ENCODE measurements around the gene NSUN4.
"Not testable (repeated sequence)": the region's sequence is repeated elsewhere in the genome, so short reads cannot be mapped to it uniquely, and the experiment has no call there.

NSUN4 gene

GRCh38 chr1:46364612-46365011 lies 24.0 kb downstream of the NSUN4 start:
- no peaks in the 10 kb centered on the region for H3K79me2 ChIP-seq (ENCODE audit: low read length)
- no peaks in the 10 kb centered on the region for H4K20me1 ChIP-seq (ENCODE audit: insufficient read depth, low read length)
- H3K27ac ChIP-seq (ENCODE audit: low read length) = no peak overlapping the region
- H3K9ac ChIP-seq (ENCODE audit: low read length) = no peak overlapping the region
- no peak overlapping the region for H3K4me2 ChIP-seq (ENCODE audit: low read length)
- H2AFZ ChIP-seq (ENCODE audit: low read depth, low read length) = no peak overlapping the region
- H3K4me3 ChIP-seq (ENCODE audit: low read length) = no peak overlapping the region
- H3K36me3 ChIP-seq (replicated peaks; ENCODE audit: low read depth, low read length) = peaks cover 33% of the 10 kb centered on the region
- H3K9me3 ChIP-seq (ENCODE audit: insufficient read depth, low read length) = no peaks in the 10 kb centered on the region
- H3K27me3 ChIP-seq (ENCODE audit: low read depth, low read length) = no peaks in the 10 kb centered on the region
- TF ChIP-seq, protein P1, sequence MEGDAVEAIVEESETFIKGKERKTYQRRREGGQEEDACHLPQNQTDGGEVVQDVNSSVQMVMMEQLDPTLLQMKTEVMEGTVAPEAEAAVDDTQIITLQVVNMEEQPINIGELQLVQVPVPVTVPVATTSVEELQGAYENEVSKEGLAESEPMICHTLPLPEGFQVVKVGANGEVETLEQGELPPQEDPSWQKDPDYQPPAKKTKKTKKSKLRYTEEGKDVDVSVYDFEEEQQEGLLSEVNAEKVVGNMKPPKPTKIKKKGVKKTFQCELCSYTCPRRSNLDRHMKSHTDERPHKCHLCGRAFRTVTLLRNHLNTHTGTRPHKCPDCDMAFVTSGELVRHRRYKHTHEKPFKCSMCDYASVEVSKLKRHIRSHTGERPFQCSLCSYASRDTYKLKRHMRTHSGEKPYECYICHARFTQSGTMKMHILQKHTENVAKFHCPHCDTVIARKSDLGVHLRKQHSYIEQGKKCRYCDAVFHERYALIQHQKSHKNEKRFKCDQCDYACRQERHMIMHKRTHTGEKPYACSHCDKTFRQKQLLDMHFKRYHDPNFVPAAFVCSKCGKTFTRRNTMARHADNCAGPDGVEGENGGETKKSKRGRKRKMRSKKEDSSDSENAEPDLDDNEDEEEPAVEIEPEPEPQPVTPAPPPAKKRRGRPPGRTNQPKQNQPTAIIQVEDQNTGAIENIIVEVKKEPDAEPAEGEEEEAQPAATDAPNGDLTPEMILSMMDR (IDR thresholded peaks at IDR 0.05; ENCODE audit: low read depth, low read length) = no peak
- no peak for TF ChIP-seq EZH2phosphoT487 (IDR thresholded peaks at IDR 0.05; ENCODE audit: low read depth)
- H3K4me1 ChIP-seq (ENCODE audit: low read length) = peaks cover 3% of the 10 kb centered on the region

- not testable (repeated sequence) for H4K20me1 ChIP-seq (ENCODE audit: insufficient read depth, low read length); H3K9ac ChIP-seq (ENCODE audit: low read length); H3K4me3 ChIP-seq (ENCODE audit: low read length); H3K4me2 ChIP-seq (ENCODE audit: low read length); H2AFZ ChIP-seq (ENCODE audit: low read depth, low read length); H3K9me3 ChIP-seq (ENCODE audit: insufficient read depth, low read length); H3K27me3 ChIP-seq (ENCODE audit: low read depth, low read length); H3K27ac ChIP-seq (ENCODE audit: low read length); H3K79me2 ChIP-seq (ENCODE audit: low read length)
- H3K4me1 ChIP-seq (ENCODE audit: low read length) = peaks cover 15% of the 10 kb centered on the region
- H3K36me3 ChIP-seq (replicated peaks; ENCODE audit: low read depth, low read length) = peaks cover 29% of the 10 kb centered on the region
Measured at GRCh38 chr1:46365796-46366195, 25.2 kb downstream of the NSUN4 start.

DNA sequence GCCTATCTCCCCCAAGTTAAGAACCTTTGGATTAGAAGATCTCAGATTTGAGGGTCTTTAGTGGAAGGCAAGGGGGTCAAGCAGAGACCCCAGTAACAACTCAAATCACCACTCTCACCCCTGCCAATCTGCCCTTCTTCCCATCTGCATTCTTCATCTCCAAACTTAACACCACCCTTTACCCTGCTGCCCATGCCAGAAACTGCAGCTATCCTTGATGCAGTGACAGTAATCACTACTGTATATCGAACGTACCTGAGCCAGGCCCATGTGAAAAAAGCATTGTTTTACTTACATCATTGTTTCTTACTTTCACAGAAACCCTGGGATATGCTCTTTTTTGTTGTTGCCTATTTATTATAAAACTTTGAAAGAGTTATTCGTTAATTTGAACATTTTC lies 26.5 kb downstream of the NSUN4 start:
- no peak overlapping the region for H3K4me2 ChIP-seq (ENCODE audit: low read length)
- H3K36me3 ChIP-seq (replicated peaks; ENCODE audit: low read depth, low read length) = peaks cover 26% of the 10 kb centered on the region
- no peaks in the 10 kb centered on the region for H3K27me3 ChIP-seq (ENCODE audit: low read depth, low read length)
- no peak overlapping the region for H3K9ac ChIP-seq (ENCODE audit: low read length)
- peaks cover 25% of the 10 kb centered on the region for H3K4me1 ChIP-seq (ENCODE audit: low read length)
- H2AFZ ChIP-seq (ENCODE audit: low read depth, low read length) = no peak overlapping the region
- H3K4me3 ChIP-seq (ENCODE audit: low read length) = no peak overlapping the region
- TF ChIP-seq, protein P1 (IDR thresholded peaks at IDR 0.05; ENCODE audit: low read depth, low read length) = no peak
- no peak for TF ChIP-seq EZH2phosphoT487 (IDR thresholded peaks at IDR 0.05; ENCODE audit: low read depth)
- no peaks in the 10 kb centered on the region for H3K79me2 ChIP-seq (ENCODE audit: low read length)
- H4K20me1 ChIP-seq (ENCODE audit: insufficient read depth, low read length) = no peaks in the 10 kb centered on the region
- H3K9me3 ChIP-seq (ENCODE audit: insufficient read depth, low read length) = no peaks in the 10 kb centered on the region
- no peak overlapping the region for H3K27ac ChIP-seq (ENCODE audit: low read length)

GRCh38 chr1:46367701-46368100 lies 27.1 kb downstream of the NSUN4 start:
- H3K79me2 ChIP-seq (ENCODE audit: low read length); H3K27ac ChIP-seq (ENCODE audit: low read length); H3K9me3 ChIP-seq (ENCODE audit: insufficient read depth, low read length); H3K4me3 ChIP-seq (ENCODE audit: low read length); H3K9ac ChIP-seq (ENCODE audit: low read length); H4K20me1 ChIP-seq (ENCODE audit: insufficient read depth, low read length); H2AFZ ChIP-seq (ENCODE audit: low read depth, low read length); H3K4me2 ChIP-seq (ENCODE audit: low read length); H3K27me3 ChIP-seq (ENCODE audit: low read depth, low read length): not testable (repeated sequence)
- H3K4me1 ChIP-seq (ENCODE audit: low read length) = peaks cover 28% of the 10 kb centered on the region
- H3K36me3 ChIP-seq (replicated peaks; ENCODE audit: low read depth, low read length) = peaks cover 20% of the 10 kb centered on the region

DNA sequence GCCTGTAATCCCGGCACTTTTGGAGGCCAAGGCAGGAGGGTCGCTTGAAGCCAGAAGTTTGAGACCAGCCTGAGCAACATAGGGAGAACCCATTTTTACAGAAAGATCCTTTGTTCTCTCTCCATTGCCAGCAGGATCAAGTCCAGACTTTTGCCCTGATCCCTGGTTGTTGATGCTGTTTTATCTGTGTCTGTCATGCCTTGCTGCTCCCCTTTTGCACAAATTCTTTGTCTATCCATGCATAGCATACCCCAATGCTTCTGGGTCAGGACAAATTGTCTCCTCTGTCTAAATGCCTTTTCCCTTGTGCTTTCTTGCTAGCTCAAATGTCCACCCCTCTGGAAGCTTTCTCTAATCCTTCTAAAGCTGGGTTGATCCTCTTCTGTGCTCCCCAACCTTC lies 28.2 kb downstream of the NSUN4 start:
- peaks cover 17% of the 10 kb centered on the region for H3K36me3 ChIP-seq (replicated peaks; ENCODE audit: low read depth, low read length)
- no peak overlapping the region for H3K27ac ChIP-seq (ENCODE audit: low read length)
- H3K9ac ChIP-seq (ENCODE audit: low read length) = no peak overlapping the region
- H3K9me3 ChIP-seq (ENCODE audit: insufficient read depth, low read length) = no peaks in the 10 kb centered on the region
- no peak for TF ChIP-seq EZH2phosphoT487 (IDR thresholded peaks at IDR 0.05; ENCODE audit: low read depth)
- TF ChIP-seq, protein P1 (IDR thresholded peaks at IDR 0.05; ENCODE audit: low read depth, low read length) = no peak
- no peak overlapping the region for H3K4me2 ChIP-seq (ENCODE audit: low read length)
- H3K79me2 ChIP-seq (ENCODE audit: low read length) = no peaks in the 10 kb centered on the region
- no peak overlapping the region for H3K4me3 ChIP-seq (ENCODE audit: low read length)
- H3K27me3 ChIP-seq (ENCODE audit: low read depth, low read length) = no peaks in the 10 kb centered on the region
- no peaks in the 10 kb centered on the region for H4K20me1 ChIP-seq (ENCODE audit: insufficient read depth, low read length)
- H3K4me1 ChIP-seq (ENCODE audit: low read length) = peaks cover 37% of the 10 kb centered on the region
- H2AFZ ChIP-seq (ENCODE audit: low read depth, low read length) = no peak overlapping the region

Data from OCI-LY3 (cell line).